HG03520 (cell line): Measurements from ENCODE around the gene ZNHIT6.
"Not testable (repeated sequence)": the region's sequence is repeated elsewhere in the genome, so short reads cannot be mapped to it uniquely, and the experiment has no call there.

Experiments
- ATAC-seq: cut with Tn5 transposase; IDR thresholded peaks from one replicate; pipeline ENCODE4 v1.9.1; 2021; ENCODE audit warnings: mild to moderate bottlenecking, moderate library complexity; ENCODE audit not compliant: unreplicated experiment

Gene ZNHIT6

GRCh38 chr1:85707990-85708828, at the start of gene ZNHIT6:
ZNHIT6 (minus strand) TSS chr1:85708433; CDS start chr1:85708284, 149 bp downstream.
- ATAC-seq = peak; percentile 84

- no peak for ATAC-seq
These were observed 48.6 kb upstream of the ZNHIT6 start for GRCh38 chr1:85756864-85757263.

- ATAC-seq = no peak
These were observed 39.9 kb upstream of the ZNHIT6 start for GRCh38 chr1:85748120-85748519.

GRCh38 chr1:85746777-85747176, 38.5 kb upstream of the ZNHIT6 start:
- ATAC-seq = no peak

GRCh38 chr1:85743814-85744213, 35.6 kb upstream of the ZNHIT6 start:
- ATAC-seq = no peak

GRCh38 chr1:85734931-85735330, 26.7 kb upstream of the ZNHIT6 start:
- no peak for ATAC-seq

GRCh38 chr1:85718678-85719340, 10.6 kb upstream of the ZNHIT6 start:
- ATAC-seq = no peak

GRCh38 chr1:85714418-85715114, 6.3 kb upstream of the ZNHIT6 start:
- ATAC-seq = not testable (repeated sequence)

- ATAC-seq = no peak
These were observed 595 bp upstream of the ZNHIT6 start for GRCh38 chr1:85708829-85709227.

- peak; percentile 26 for ATAC-seq
These were observed 805 bp downstream of the ZNHIT6 start for GRCh38 chr1:85707267-85707989.

- ATAC-seq = no peak
These were observed 2.3 kb downstream of the ZNHIT6 start for GRCh38 chr1:85705940-85706339.

GRCh38 chr1:85700422-85700821, 7.8 kb downstream of the ZNHIT6 start:
- no peak for ATAC-seq

- no peak for ATAC-seq
These were observed 10.3 kb downstream of the ZNHIT6 start for GRCh38 chr1:85697895-85698294.

- ATAC-seq = no peak
These were observed 15.4 kb downstream of the ZNHIT6 start for GRCh38 chr1:85692730-85693314.

- ATAC-seq = no peak
These were observed 18.3 kb downstream of the ZNHIT6 start for GRCh38 chr1:85689775-85690404.

- no peak for ATAC-seq
These were observed 24.8 kb downstream of the ZNHIT6 start for GRCh38 chr1:85683292-85684025.

- ATAC-seq = no peak
These were observed 27.1 kb downstream of the ZNHIT6 start for GRCh38 chr1:85681087-85681486.

- ATAC-seq = no peak
These were observed 30.0 kb downstream of the ZNHIT6 start for GRCh38 chr1:85678193-85678592.

GRCh38 chr1:85677656-85678055, 30.6 kb downstream of the ZNHIT6 start:
- no peak for ATAC-seq
